ENCODE measurements around the gene FLVCR2.

- TF ChIP-seq CTCF (IDR thresholded peaks at IDR 0.05) (no peak), POLR2A (IDR thresholded peaks at IDR 0.05) (no peak), POLR2AphosphoS5 (IDR thresholded peaks at IDR 0.05) (no peak)
Measured at GRCh38 chr14:75559045-75559444, 19.4 kb upstream of the FLVCR2 start.
